D721Med (cell line): Measurements from ENCODE around the gene UBE2I.

ENCODE experiments used
- DNase-seq: peaks from one replicate; pipeline ENCODE4 v3.0.0; 2011; ENCODE audit warnings: low spot score; ENCODE audit not compliant: insufficient read length
- FAIRE-seq: peaks from 2 replicates; lab custom pipeline; 2011; peaks lifted over from hg19 to GRCh38; lab: Jason Lieb, UNC
- CTCF ChIP-seq: IDR thresholded peaks from 2 replicates; pipeline ENCODE4 v1.5.1; 2012; ENCODE audit warnings: mild to moderate bottlenecking, control low read depth; ENCODE audit not compliant: insufficient read depth; ENCODE audit errors: missing control alignments

The UBE2I gene

GRCh38 chr16:1350691-1351090 is 41.3 kb downstream of the UBE2I start:
- no peak for TF ChIP-seq CTCF
- DNase-seq (no peak), FAIRE-seq (no peak)

- FAIRE-seq (no peak), DNase-seq (no peak)
- no peak for TF ChIP-seq CTCF
Observed at GRCh38 chr16:1351215-1351581, 41.8 kb downstream of the UBE2I start.

GRCh38 chr16:1351582-1352362 is 42.3 kb downstream of the UBE2I start, which contains the start of the genes GNPTG and TSR3:
GNPTG (plus strand) TSS chr16:1351931; CDS start chr16:1351966, 35 bp downstream.
TSR3 (minus strand) TSS chr16:1351878; CDS start chr16:1351804, 74 bp downstream.
- FAIRE-seq (no peak), DNase-seq (peak; percentile 87)
- no peak for TF ChIP-seq CTCF

GRCh38 chr16:1354815-1355540 is 45.5 kb downstream of the UBE2I start:
- no peak for FAIRE-seq
- no peak for TF ChIP-seq CTCF
- no peak for DNase-seq

GRCh38 chr16:1355591-1355990 is 46.2 kb downstream of the UBE2I start:
- TF ChIP-seq CTCF, result no peak
- FAIRE-seq, result no peak
- no peak for DNase-seq

- DNase-seq, result no peak
- no peak for FAIRE-seq
- TF ChIP-seq CTCF, result no peak
Observed at GRCh38 chr16:1356061-1356900, 46.8 kb downstream of the UBE2I start.
